GM12891 (cell line): ENCODE results near the gene SYT1.

Experiments
- PAX5 ChIP-seq: IDR thresholded peaks from 2 replicates; pipeline ENCODE4 v1.6.1; 2011; ENCODE audit warnings: low read length, moderate library complexity, mild to moderate bottlenecking; ENCODE audit not compliant: insufficient read depth, severe bottlenecking
- POLR2A ChIP-seq: IDR thresholded peaks from 2 replicates; pipeline ENCODE4 v1.6.1; 2011; ENCODE audit warnings: low read depth, low read length, control low read depth
- POLR2AphosphoS5 ChIP-seq: IDR thresholded peaks from 2 replicates; pipeline ENCODE4 v1.6.1; 2011; ENCODE audit warnings: low read depth, low read length, control low read depth
- SPI1 ChIP-seq: IDR thresholded peaks from 2 replicates; pipeline ENCODE4 v1.6.1; 2011; ENCODE audit warnings: low read depth, low read length, control low read depth
- TAF1 ChIP-seq: IDR thresholded peaks from 2 replicates; pipeline ENCODE4 v1.6.1; 2011; ENCODE audit warnings: low read depth, low read length, control low read depth

DNA sequence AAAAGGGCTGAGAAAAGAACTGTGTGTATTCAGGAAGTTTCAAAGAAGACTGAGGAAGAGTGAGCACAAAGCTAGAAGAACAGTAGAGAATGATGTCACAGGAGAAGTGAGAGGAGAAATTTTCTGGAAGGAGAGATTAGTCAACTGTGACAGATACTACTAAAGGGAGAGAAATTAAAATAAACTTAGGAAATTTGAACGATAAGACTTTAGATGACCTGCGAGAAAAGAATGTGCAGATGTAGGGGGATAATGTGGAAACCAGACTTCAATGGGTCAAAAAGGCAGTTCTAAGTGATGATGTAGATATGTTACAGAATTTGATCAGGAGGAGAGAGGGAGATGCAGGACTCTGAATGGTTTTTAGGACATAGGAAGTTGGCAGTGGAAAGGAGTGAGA, 287.4 kb downstream of the SYT1 start:
- no peak for TF ChIP-seq SPI1
- no peak for TF ChIP-seq POLR2AphosphoS5
- no peak for TF ChIP-seq POLR2A
- no peak for TF ChIP-seq TAF1
- no peak for TF ChIP-seq PAX5
